GM12878 (cell line): ENCODE results near the gene LRRC37A3. TPM values are rescaled to one million over a fixed set of nuclear protein-coding genes. Genes with fewer than 3 reads are reported as not detected.
"Not testable (repeated sequence)": the region's sequence is repeated elsewhere in the genome, so short reads cannot be mapped to it uniquely, and the experiment has no call there.

Source experiments
- ATAC-seq: fragments of 200-7000 bp; cut with Tn5 transposase; 3 replicates; pipeline ENCODE4 v1.9.1; 2020; ENCODE audit warnings: mild to moderate bottlenecking, moderate library complexity
- BruUV-seq: library from RNA; stranded (reverse); fragments of 400-500 nt; replicated peaks from 2 replicates; lab custom pipeline; 2021; lab: Mats Ljungman, UMichigan
- CTCF ChIA-PET: fragments of 300-600 bp; sonication (Branson Sonifier 250); formaldehyde crosslinking; extraction: SDS; loops from one replicate; lab custom pipeline; 2021; ENCODE audit warnings: inconsistent platforms; lab: Yijun Ruan, JAX
- POLR2A ChIA-PET: fragments of 350-600 bp; formaldehyde crosslinking; extraction: SDS; loops from one replicate; lab custom pipeline; 2021; ENCODE audit warnings: inconsistent platforms; lab: Charles Lee
- RAD21 ChIA-PET: fragments of 300-600 bp; sonication (Branson Sonifier 250); formaldehyde crosslinking; loops from one replicate; lab custom pipeline; 2023; ENCODE audit warnings: antibody characterized with exemption; ENCODE audit not compliant: unreplicated experiment; lab: Charles Lee
- SMC1A ChIA-PET: fragments of 300-600 bp; sonication (Branson Sonifier 250); formaldehyde crosslinking; loops from one replicate; lab custom pipeline; 2023; ENCODE audit not compliant: unreplicated experiment, uncharacterized antibody; lab: Charles Lee
- DNase-seq: peaks from one replicate; pipeline ENCODE4 v3.0.0-alpha.2; 2011; ENCODE audit warnings: low read depth, low spot score
- FAIRE-seq: peaks from 3 replicates; lab custom pipeline; 2011; peaks lifted over from hg19 to GRCh38; lab: Jason Lieb, UNC
- H2AFZ ChIP-seq: 2 replicates; pipeline ENCODE4 v1.6.0; 2011; ENCODE audit warnings: low read depth, low read length, control low read depth; ENCODE audit not compliant: control insufficient read depth
- H3K27ac ChIP-seq: 2 replicates; pipeline ENCODE4 v1.5.1; 2011; ENCODE audit warnings: control low read depth; ENCODE audit not compliant: control insufficient read depth, insufficient read depth
- H3K27me3 ChIP-seq, 2 experiments: replicated peaks in 1 of 2; 2 replicates each; pipeline versions ENCODE4 v1.6.0 to v1.6.1; 2011; ENCODE audit warnings: low read length in 1 of 2; ENCODE audit not compliant: control insufficient read depth in 2 of 2, insufficient read depth in 2 of 2
- H3K36me3 ChIP-seq, 2 experiments: 2 replicates each; pipeline ENCODE4 v1.5.1; 2011; ENCODE audit warnings: low read length in 1 of 2; ENCODE audit not compliant: control insufficient read depth in 2 of 2, insufficient read depth in 2 of 2
- H3K4me1 ChIP-seq: 2 replicates; pipeline ENCODE4 v1.6.1; 2011; ENCODE audit warnings: mild to moderate bottlenecking, low read length, moderate library complexity, mixed read lengths; ENCODE audit not compliant: control insufficient read depth, insufficient read depth
- H3K4me2 ChIP-seq: 2 replicates; pipeline ENCODE4 v1.6.0; 2011; ENCODE audit warnings: control low read depth; ENCODE audit not compliant: control insufficient read depth, insufficient read depth
- H3K4me3 ChIP-seq: fragments of 200-600 bp; sonication (generic); 2 replicates; pipeline ENCODE4 v1.5.1; 2016
- H3K79me2 ChIP-seq: 2 replicates; pipeline ENCODE4 v1.6.0; 2011; ENCODE audit warnings: low read length; ENCODE audit not compliant: control insufficient read depth, insufficient read depth
- H3K9ac ChIP-seq: 2 replicates; pipeline ENCODE4 v1.8.0; 2011; ENCODE audit warnings: low read length, control low read depth, mixed read lengths; ENCODE audit not compliant: control insufficient read depth, insufficient read depth
- H3K9me3 ChIP-seq: replicated peaks from 3 replicates; pipeline ENCODE4 v1.5.1; 2011; ENCODE audit warnings: mild to moderate bottlenecking, low read length; ENCODE audit not compliant: control insufficient read depth, insufficient read depth
- H4K20me1 ChIP-seq: 2 replicates; pipeline ENCODE4 v1.6.0; 2011; ENCODE audit not compliant: control insufficient read depth, insufficient read depth
- WGBS: methylation state at CpG from one replicate; pipeline ENCODE4 v1.1.6; 2016; ENCODE audit warnings: low lambda C conversion rate; ENCODE audit not compliant: insufficient replicate concordance, insufficient coverage; ENCODE audit errors: missing lambda C conversion rate; 5-methylcytosine and 5-hydroxymethylcytosine counted together
- in situ Hi-C: fragments of 300-500 bp; cut with MboI; formaldehyde crosslinking; loops from 9 replicates; pipeline ENCODE4 v1.14.3; 2018; ENCODE audit warnings: mixed read lengths
- intact Hi-C: fragments of 100-400 bp; cut with micrococcal nuclease; formaldehyde crosslinking; loops from one replicate; pipeline ENCODE4 v1.14.2; 2022; ENCODE audit not compliant: unreplicated experiment
- polyA plus RNA-seq, 11 experiments: library from polyadenylated mRNA; depleted of rRNA in 4 of 11; unstranded in 6 of 11; stranded (reverse) in 5 of 11; fragments of >200 nt; fragmentation: Nextera tagmentation in 4 of 11; fragmentation: Illumina TruSeq in 1 of 11; extraction: Ambion mirVana in 4 of 11; extraction: Trizol in 1 of 11; gene quantifications; 1 replicate in 1 of 11; 2 replicates in 10 of 11; pipeline versions ENCODE4 v1.2.1 to v1.2.3, GENCODE V29; 2011 to 2016; ENCODE audit warnings: inconsistent platforms in 2 of 11, missing spikeins in 2 of 11, low read depth in 1 of 11
- total RNA-seq, 4 experiments: library from RNA; depleted of rRNA in 3 of 4; stranded (reverse); fragments of >200 nt in 3 of 4; fragmentation: Illumina TruSeq in 1 of 4; extraction: Trizol in 1 of 4; gene quantifications; 2 replicates each; pipeline versions ENCODE4 v1.2.1 to v1.2.3, GENCODE V29; 2013 to 2021

Gene LRRC37A3
- total and polyA plus RNA-seq, 10 of the 15 experiments (the other 5 are each of a cell fraction or from before 2014, with no cell fraction given), result 0.18 to 10.0 (median 2.7) TPM

GRCh38 chr17:64934284-64934778, 15.1 kb upstream of the LRRC37A3 start:
- DNase-seq, in situ Hi-C loops, BruUV-seq, H3K36me3 ChIP-seq, H3K4me1 ChIP-seq, H3K27me3 ChIP-seq, CTCF ChIA-PET, H2AFZ ChIP-seq, H3K4me3 ChIP-seq, SMC1A ChIA-PET, H4K20me1 ChIP-seq, intact Hi-C loops, H3K79me2 ChIP-seq, RAD21 ChIA-PET, ATAC-seq, H3K9ac ChIP-seq, H3K4me2 ChIP-seq, POLR2A ChIA-PET, H3K9me3 ChIP-seq, FAIRE-seq, H3K27ac ChIP-seq: not testable (repeated sequence)
- 78% methylated on average over 2 of the region's 6 CpGs for WGBS

- H4K20me1 ChIP-seq, H3K27ac ChIP-seq, ATAC-seq, in situ Hi-C loops, H3K4me1 ChIP-seq, H2AFZ ChIP-seq, SMC1A ChIA-PET, H3K36me3 ChIP-seq, RAD21 ChIA-PET, H3K9ac ChIP-seq, H3K27me3 ChIP-seq, POLR2A ChIA-PET, H3K4me3 ChIP-seq, DNase-seq, H3K79me2 ChIP-seq, BruUV-seq, FAIRE-seq, H3K4me2 ChIP-seq, CTCF ChIA-PET, H3K9me3 ChIP-seq, intact Hi-C loops: not testable (repeated sequence)
- WGBS, result 82% methylated on average over 3 of the region's 3 CpGs
These were observed 13.6 kb upstream of the LRRC37A3 start for GRCh38 chr17:64932850-64933249.

- in situ Hi-C loops, H2AFZ ChIP-seq, CTCF ChIA-PET, H3K9ac ChIP-seq, H3K9me3 ChIP-seq, FAIRE-seq, SMC1A ChIA-PET, H3K4me1 ChIP-seq, ATAC-seq, H3K36me3 ChIP-seq, H3K79me2 ChIP-seq, RAD21 ChIA-PET, H3K4me2 ChIP-seq, DNase-seq, H3K4me3 ChIP-seq, H3K27me3 ChIP-seq, BruUV-seq, POLR2A ChIA-PET, intact Hi-C loops, H4K20me1 ChIP-seq, H3K27ac ChIP-seq: not testable (repeated sequence)
- WGBS, result 76% methylated on average over 7 of the region's 7 CpGs
These were observed 11.1 kb upstream of the LRRC37A3 start for GRCh38 chr17:64930374-64930773.

GRCh38 chr17:64929419-64930209, 10.3 kb upstream of the LRRC37A3 start:
- RAD21 ChIA-PET, H2AFZ ChIP-seq, H3K4me1 ChIP-seq, SMC1A ChIA-PET, H3K9ac ChIP-seq, DNase-seq, FAIRE-seq, H3K4me2 ChIP-seq, H3K27ac ChIP-seq, H3K9me3 ChIP-seq, H3K27me3 ChIP-seq, H4K20me1 ChIP-seq, H3K79me2 ChIP-seq, H3K36me3 ChIP-seq, BruUV-seq, POLR2A ChIA-PET, ATAC-seq, intact Hi-C loops, H3K4me3 ChIP-seq, in situ Hi-C loops: not testable (repeated sequence)
- WGBS, result 87% methylated on average over 5 of the region's 6 CpGs
- CTCF ChIA-PET, result interaction anchor here (1.9 kb wide), 1 partner anchor 12 kb away, joined by 6 read pairs; no protein-coding TSS in a partner anchor
